ENCODE data around the gene PEX14. TPM values are rescaled to one million over a fixed set of nuclear protein-coding genes. Genes with fewer than 3 reads are reported as not detected.

Gene PEX14
- total RNA-seq, 4 donors from 2014 or later, result 10.6 to 19.6 (median 13.9) TPM

DNA sequence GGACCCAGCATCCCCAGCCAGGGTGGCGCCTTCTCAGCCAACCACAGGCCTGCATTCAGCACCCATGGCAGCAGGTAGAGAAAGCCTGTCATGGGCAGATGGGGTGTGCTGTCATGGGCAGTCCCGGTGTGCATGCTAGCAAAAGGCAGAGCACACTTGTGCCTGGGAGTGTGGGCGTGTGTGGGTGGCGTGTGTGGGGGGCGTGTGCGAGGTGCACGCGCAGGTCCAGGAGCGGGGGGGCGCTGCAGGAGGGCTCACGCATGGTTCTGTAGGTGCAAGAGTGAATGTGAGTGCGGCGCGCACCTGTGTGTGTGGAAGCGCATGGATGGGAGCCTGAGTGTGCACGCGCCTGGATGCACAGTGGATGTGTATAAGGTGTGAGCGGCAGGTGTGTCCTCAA is 184.5 kb downstream of the PEX14 start:
- TF ChIP-seq, protein P1, sequence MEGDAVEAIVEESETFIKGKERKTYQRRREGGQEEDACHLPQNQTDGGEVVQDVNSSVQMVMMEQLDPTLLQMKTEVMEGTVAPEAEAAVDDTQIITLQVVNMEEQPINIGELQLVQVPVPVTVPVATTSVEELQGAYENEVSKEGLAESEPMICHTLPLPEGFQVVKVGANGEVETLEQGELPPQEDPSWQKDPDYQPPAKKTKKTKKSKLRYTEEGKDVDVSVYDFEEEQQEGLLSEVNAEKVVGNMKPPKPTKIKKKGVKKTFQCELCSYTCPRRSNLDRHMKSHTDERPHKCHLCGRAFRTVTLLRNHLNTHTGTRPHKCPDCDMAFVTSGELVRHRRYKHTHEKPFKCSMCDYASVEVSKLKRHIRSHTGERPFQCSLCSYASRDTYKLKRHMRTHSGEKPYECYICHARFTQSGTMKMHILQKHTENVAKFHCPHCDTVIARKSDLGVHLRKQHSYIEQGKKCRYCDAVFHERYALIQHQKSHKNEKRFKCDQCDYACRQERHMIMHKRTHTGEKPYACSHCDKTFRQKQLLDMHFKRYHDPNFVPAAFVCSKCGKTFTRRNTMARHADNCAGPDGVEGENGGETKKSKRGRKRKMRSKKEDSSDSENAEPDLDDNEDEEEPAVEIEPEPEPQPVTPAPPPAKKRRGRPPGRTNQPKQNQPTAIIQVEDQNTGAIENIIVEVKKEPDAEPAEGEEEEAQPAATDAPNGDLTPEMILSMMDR (IDR thresholded peaks at IDR 0.05), result no peak
- DNase-seq (ENCODE audit: low spot score) (no peak), ATAC-seq (ENCODE audit: low FRiP score) (no peak)

DNA sequence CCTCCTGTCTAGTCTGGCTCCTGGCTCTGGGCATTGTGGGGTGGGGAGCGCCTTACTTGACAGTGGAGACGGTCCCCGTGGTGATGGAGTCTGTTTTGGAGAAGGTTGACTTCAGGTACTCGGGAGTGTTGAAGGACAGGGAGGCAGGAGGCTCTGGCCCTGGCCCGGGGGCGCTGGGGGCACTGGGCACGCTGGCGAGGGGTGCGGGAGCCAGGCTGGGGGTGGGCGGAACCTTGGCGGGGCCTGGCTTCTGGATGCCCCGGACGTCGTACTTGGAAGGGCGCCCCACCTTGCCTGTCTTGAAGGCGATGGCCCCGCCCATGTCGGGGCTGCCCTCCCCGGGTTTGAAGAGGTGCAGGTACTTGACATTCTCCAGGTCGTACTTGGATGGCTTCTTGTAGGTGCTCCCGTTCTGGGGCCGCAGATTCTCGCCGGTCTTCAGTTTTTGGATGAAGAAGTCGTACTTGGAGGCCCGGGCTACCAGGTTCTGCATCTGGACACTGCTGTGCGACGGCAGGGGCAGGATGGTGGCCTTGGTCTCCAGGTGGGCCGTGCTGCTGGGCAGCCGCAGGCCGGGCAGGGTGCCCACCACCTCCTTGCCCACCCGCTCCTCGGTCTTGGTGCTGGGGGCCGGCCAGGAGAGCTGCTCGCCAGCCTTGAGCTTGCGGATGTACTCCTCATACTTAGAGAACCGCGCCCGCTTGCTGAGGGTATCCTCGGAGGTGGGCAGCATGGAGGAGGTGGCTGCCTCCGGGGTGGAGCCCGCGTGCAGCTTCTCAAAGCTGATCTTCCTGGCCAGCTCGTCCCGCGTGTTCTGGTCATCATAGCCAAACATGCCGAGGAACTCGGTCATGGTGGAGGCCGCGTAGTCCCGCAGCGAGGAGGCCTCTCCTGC is 185.1 kb downstream of the PEX14 start:
- ATAC-seq (ENCODE audit: low FRiP score), result no peak
- DNase-seq (ENCODE audit: low spot score), result no peak
- TF ChIP-seq, protein P1 (IDR thresholded peaks at IDR 0.05), result no peak

DNA sequence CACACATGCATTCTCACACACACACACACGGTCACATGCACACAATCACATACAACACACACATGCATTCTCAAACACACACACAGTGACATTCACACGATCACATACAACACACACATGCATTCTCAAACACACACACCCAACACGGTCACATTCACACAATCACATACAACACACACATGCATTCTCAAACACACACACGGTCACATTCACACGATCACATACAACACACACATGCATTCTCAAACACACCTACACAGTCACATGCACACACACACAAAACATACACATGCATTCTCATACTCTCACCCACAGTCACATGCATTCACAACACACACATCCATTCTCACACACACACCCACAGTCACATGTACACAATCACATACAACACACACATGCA is 186.7 kb downstream of the PEX14 start:
- TF ChIP-seq, protein P1 (IDR thresholded peaks at IDR 0.05), result no peak
- ATAC-seq (ENCODE audit: low FRiP score) (no peak), DNase-seq (ENCODE audit: low spot score) (no peak)

DNA sequence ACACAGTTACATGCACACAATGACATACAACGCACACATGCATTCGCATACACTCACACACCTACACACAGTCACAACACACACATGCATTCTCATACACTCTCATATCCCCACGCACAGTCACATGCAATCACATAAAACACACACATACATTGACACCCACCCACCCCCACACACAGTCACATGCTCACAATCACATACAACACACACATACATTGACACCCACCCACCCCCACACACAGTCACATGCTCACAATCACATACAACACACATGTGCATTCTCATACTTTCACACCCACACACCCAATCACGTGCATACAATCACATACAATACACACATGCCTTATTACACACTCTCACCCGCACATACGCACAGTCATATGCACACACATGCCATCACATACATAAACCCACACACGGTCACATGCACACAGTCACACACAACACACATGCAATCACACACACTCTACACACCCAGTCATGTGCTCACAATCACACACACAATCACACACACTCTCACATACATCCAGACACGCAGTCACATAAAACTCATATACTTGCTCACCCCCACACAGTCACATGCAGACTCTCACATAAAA is 187.4 kb downstream of the PEX14 start:
- TF ChIP-seq, protein P1 (IDR thresholded peaks at IDR 0.05), result no peak
- no peak for DNase-seq (ENCODE audit: low spot score)
- ATAC-seq (ENCODE audit: low FRiP score), result no peak

DNA sequence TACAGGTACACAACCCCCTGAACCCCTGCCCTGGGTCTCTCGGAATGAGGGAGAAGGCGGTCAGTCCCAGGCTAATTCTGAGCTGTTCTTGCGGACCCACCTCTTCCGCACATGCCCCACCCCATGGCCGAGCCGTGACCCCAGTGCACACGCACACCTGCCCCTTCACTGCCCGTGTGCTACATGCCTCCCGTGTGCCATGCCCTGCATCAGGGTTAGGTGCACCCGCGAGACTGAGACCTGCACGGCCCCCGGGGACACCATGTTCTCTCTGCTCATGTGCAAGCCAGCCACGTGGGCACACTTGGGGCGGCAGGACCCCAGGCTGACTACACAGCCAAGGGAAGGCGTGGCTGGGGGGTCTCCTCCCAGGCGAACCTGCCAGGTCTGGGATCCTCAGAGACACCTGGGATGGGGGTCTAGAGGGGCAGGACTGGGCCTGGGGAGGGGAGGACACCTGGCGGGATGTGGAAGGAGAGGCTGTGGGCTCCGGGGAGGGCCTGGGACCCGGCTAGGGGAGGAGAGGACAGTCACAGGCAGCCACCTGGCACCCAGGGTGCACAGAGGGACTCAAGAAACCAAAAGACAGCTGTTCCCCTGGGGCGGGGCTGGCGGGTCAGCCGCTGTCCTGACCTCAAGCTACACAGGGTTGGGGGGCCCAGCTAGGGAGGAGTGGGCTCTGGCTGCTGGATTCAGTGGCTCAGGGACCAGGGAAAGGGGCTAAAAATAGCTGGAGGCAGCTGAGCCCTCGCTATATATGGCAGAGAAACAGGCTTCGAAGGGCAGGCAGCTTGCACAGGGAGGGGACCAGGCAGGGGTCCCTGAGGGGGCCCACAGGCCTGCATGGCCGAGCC is 188.3 kb downstream of the PEX14 start:
- DNase-seq (ENCODE audit: low spot score) (no peak), ATAC-seq (ENCODE audit: low FRiP score) (no peak)
- TF ChIP-seq, protein P1 (IDR thresholded peaks at IDR 0.05), result no peak

DNA sequence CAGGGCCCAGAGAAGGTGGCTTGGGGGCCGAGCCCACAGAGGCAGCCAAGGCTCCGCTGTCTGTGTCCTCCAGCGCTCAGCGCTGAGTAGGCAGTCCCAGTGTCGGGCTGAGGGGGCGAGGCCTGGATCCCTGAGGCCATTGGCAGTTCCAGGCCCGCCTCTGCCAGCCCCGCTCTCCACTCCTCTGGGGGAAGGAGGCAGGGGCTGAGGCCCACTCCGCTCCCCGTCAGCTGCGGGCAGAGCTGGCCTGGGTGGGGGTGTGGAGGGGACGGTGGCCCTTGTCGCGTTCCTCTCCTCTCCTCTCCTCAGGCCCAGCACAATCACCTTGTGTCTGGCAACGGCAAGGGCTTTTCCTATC is 188.9 kb downstream of the PEX14 start:
- ATAC-seq (ENCODE audit: low FRiP score) (no peak), DNase-seq (ENCODE audit: low spot score) (no peak)
- TF ChIP-seq, protein P1 (IDR thresholded peaks at IDR 0.05), result no peak

Data from omental fat pad (tissue), 4 donors.